22Rv1 (cell line): ENCODE data around the gene RBM14.

Experiments used
- ZFX ChIP-seq: fragments of 450-650 bp; IDR thresholded peaks from 2 replicates; pipeline ENCODE4 v1.6.1; 2017; ENCODE audit warnings: antibody characterized with exemption, borderline replicate concordance
- TF ChIP-seq, protein P1 (sequence below): fragments of 450-650 bp; IDR thresholded peaks from 2 replicates; pipeline ENCODE4 v1.5.1; 2017; ENCODE audit warnings: mild to moderate bottlenecking

- TF ChIP-seq, protein P1, sequence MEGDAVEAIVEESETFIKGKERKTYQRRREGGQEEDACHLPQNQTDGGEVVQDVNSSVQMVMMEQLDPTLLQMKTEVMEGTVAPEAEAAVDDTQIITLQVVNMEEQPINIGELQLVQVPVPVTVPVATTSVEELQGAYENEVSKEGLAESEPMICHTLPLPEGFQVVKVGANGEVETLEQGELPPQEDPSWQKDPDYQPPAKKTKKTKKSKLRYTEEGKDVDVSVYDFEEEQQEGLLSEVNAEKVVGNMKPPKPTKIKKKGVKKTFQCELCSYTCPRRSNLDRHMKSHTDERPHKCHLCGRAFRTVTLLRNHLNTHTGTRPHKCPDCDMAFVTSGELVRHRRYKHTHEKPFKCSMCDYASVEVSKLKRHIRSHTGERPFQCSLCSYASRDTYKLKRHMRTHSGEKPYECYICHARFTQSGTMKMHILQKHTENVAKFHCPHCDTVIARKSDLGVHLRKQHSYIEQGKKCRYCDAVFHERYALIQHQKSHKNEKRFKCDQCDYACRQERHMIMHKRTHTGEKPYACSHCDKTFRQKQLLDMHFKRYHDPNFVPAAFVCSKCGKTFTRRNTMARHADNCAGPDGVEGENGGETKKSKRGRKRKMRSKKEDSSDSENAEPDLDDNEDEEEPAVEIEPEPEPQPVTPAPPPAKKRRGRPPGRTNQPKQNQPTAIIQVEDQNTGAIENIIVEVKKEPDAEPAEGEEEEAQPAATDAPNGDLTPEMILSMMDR: no peak
- no peak for TF ChIP-seq ZFX
These were observed 10.0 kb downstream of the RBM14 start for GRCh38 chr11:66626382-66626781.
